SK-N-MC (cell line): Measurements from ENCODE around the gene DACT2.

Source experiments
- DNase-seq: peaks from one replicate; pipeline ENCODE4 v3.0.0-alpha.2; 2011; ENCODE audit warnings: low read depth, low spot score
- H3K27ac ChIP-seq: fragments of 200-600 bp; sonication (generic); 2 replicates; pipeline ENCODE4 v1.5.1; 2016; ENCODE audit warnings: mixed run types
- H3K36me3 ChIP-seq: fragments of 200-600 bp; sonication (generic); 2 replicates; pipeline ENCODE4 v1.6.1; 2017; ENCODE audit warnings: antibody characterized with exemption, low read length, mixed read lengths; ENCODE audit not compliant: insufficient read depth
- H3K4me3 ChIP-seq: fragments of 200-600 bp; sonication (generic); 2 replicates; pipeline ENCODE4 v1.5.1; 2016
- H3K9ac ChIP-seq: fragments of 200-600 bp; sonication (generic); 2 replicates; pipeline ENCODE4 v1.8.0; 2017; ENCODE audit warnings: mixed run types, mixed read lengths; ENCODE audit not compliant: insufficient read length
- H3K9me3 ChIP-seq: fragments of 200-600 bp; sonication (generic); 2 replicates; pipeline ENCODE4 v1.6.1; 2017; ENCODE audit warnings: low read depth, mild to moderate bottlenecking, antibody characterized with exemption, low read length, moderate library complexity, mixed read lengths
- EZH2 ChIP-seq: fragments of 200-600 bp; sonication (generic); IDR thresholded peaks from one replicate; pipeline ENCODE4 v1.6.1; 2017; ENCODE audit warnings: antibody characterized with exemption
- FOXP2 ChIP-seq: optimal IDR thresholded peaks from 2 replicates; pipeline ENCODE3; 2011; ENCODE audit warnings: mild to moderate bottlenecking, moderate library complexity; ENCODE audit not compliant: insufficient read depth; ENCODE audit errors: extremely low read length, control extremely low read depth
- POLR2AphosphoS5 ChIP-seq: IDR thresholded peaks from 2 replicates; pipeline ENCODE4 v1.6.1; 2012; ENCODE audit warnings: mild to moderate bottlenecking, low read depth, low read length, borderline replicate concordance

The DACT2 gene, protein sequence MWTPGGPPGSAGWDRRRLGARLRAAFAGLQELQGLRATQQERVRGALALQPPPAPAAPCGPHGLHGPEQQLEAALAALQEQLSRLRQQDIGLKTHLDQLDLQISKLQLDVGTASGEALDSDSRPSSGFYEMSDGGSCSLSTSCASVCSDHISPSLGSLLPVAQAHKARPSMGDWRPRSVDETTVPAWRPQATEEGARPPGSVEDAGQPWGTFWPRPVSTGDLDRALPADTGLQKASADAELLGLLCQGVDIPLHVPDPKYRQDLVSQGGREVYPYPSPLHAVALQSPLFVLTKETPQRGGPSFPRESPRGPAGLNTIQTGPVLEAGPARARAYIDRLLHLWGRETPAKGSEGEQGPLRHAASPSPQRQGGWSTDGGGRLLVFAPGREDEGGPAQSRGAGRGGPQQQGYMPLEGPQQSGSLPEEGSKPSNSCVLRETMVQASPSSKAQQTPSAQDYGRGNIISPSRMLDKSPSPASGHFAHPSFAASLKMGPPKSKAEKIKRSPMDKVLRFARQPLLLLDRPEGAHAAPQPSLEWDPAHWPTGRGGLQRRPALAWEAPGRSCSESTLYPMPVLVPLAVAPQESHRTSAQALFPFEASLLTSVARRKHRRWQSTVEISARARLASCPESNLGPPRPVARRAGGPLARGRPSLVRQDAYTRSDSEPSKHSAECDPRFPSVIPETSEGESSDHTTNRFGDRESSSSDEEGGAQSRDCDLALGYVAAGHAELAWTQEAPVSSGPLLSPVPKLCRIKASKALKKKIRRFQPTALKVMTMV

DNA sequence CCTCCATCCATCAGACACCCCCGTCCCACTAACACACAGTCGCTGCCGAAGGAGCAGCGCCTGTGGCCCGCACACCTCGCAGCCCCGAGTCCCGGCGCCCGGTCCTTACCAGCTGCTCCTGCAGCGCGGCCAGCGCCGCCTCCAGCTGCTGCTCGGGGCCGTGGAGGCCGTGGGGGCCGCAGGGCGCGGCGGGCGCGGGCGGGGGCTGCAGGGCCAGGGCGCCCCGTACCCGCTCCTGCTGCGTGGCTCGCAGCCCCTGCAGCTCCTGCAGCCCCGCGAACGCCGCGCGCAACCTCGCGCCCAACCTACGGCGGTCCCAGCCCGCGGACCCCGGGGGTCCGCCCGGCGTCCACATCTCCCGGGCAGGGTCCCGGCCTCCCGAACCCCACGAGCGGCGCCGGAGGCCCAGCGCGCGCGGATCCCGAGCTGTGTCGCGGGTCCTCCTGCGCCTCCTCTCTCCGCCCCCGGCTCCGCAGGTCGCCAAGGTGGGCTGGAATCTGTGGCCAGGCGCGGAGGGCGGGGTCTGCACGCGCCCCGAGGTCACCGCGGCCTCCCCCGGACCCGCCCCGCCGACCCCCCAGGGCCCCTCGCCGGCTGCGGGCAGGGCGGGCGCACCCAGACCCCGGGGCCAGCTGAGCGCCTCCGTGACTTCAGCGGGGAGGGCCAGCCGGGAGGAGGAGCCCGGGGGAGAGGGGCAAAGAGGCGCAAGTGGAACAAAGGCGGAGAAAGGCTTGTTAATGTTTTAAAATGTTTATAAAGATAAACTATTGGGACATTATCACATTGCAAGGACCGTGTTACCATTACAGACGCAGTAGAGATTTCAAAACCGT lies at the start of gene DACT2:
TSS of gene DACT2 (minus strand) at position 499 of the 833 bp plus-strand sequence. CDS start at position 355, 144 bp downstream.
- H3K36me3 ChIP-seq: no peaks in the 10 kb centered on the region
- H3K9me3 ChIP-seq: no peaks in the 10 kb centered on the region
- no peak within 1 kb of the TSS for H3K4me3 ChIP-seq
- no peak within 1 kb of the TSS for H3K9ac ChIP-seq
- DNase-seq: no peak
- TF ChIP-seq FOXP2: no peak
- no peak for TF ChIP-seq EZH2
- TF ChIP-seq POLR2AphosphoS5: no peak
- H3K27ac ChIP-seq: no peak within 1 kb of the TSS

DNA sequence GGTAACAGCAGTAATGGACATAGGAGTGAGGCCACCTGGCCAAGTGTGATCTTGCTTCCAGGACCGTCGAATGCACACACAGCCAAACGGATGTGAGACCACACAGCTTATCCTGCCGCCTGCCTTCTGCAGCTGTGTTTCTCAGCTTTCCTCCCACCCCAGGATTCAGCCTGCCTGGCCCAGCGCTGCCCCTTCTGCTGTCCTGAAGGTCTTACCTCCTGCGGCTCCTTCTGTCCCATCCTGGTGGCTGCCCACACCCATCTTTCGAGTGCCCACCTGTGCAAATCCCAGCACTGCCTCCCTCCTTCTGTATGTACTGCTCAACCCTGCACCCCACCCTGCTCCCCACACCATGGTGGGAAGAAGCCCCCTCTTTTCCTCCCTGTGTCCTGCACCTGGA lies 49.4 kb upstream of the DACT2 start:
- TF ChIP-seq FOXP2: no peak
- no peak for TF ChIP-seq EZH2
- no peak for TF ChIP-seq POLR2AphosphoS5
- DNase-seq: no peak
- Histone ChIP-seq H3K9me3 (no peaks in the 10 kb centered on the region), H3K27ac (no peak overlapping the region), H3K9ac (no peak overlapping the region), H3K4me3 (no peak overlapping the region), H3K36me3 (no peaks in the 10 kb centered on the region)

DNA sequence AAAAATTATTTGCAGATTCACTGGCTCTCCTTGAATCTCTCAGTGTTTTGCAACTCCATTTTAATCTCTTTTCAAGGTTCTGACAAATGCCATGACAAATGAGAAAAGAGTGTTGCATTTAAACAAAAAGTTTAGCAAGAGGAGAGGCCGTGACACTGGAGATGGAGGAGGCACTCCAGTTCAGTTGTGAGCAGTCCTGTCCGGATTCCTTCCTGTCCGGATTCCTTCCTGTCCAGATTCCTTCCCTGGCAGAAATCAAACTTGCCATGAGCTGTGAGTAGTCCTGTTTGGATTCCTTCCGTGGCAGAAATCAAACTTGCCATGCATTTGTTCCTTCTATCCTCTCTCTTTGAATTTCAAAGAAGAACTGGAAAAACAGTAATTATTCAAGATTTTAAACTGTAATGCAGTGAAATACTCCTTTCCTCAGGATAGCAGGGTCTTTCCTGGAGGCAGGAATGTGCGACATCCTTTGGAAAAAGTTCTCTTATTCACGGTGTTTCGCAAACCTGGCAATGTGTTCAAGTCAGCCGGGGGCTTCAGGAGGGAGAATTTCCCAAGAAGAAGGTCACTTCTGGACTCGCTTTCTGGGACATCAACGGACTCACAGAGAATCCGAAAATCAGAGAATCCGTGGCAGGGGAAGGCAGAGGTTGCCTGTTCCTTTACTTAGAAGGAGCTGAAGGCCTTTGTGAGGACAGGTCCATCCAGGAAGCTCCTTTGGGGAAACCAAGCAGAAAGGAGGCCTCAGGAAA lies 48.7 kb upstream of the DACT2 start:
- TF ChIP-seq POLR2AphosphoS5 (no peak), EZH2 (no peak)
- H3K9ac ChIP-seq: no peak overlapping the region

DNA sequence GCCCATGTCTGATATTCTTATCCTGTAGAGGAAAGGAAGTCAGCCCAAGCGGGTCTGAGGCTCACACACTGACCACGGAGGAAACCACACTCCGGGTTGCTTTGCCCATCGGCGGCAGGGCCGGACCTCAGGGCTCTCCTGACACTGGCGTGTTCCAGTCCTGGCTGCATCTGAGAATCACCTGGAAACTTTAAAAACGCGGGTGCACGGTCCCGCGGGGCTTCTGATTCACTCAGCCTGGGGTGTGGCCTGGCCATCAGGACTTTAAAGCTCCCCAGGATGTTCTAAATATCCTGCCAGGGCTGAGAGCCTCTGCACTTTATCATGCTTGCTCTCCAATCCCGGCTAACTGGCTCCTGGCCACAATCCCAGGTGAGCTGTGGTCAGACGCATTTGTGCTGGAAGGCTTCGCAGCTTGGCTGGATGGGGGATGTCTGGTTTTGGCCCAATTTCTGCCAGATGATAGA lies 47.7 kb upstream of the DACT2 start:
- no peak for TF ChIP-seq EZH2
- TF ChIP-seq POLR2AphosphoS5: no peak
- TF ChIP-seq FOXP2: no peak
- no peak overlapping the region for H3K27ac ChIP-seq
- no peaks in the 10 kb centered on the region for H3K36me3 ChIP-seq
- no peak overlapping the region for H3K4me3 ChIP-seq
- no peak for DNase-seq
- H3K9ac ChIP-seq: no peak overlapping the region
- no peaks in the 10 kb centered on the region for H3K9me3 ChIP-seq

More for the DNA sequence above, 48.7 kb upstream of the DACT2 start:
- Histone ChIP-seq H3K36me3 (no peaks in the 10 kb centered on the region), H3K27ac (no peak overlapping the region), H3K4me3 (no peak overlapping the region), H3K9me3 (no peaks in the 10 kb centered on the region)
- DNase-seq: no peak

DNA sequence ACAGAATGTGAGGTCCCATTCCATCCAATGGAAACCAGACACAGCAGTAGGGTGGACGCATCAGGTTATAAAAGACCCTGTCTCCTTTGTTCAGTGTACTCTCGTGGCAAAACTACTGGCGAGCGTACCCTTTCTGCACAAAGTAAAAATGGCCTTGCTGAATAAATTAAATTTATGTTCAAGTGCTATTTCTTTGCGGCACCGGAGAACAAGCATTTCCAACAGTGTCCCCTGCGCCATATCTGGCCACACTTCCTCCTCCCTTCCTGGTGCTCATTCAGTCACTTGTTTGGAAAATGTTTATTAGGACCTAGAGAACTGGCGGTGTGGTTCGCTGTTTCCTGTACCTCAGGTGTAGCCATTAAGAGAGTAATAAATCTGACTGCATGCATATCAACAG lies 46.9 kb upstream of the DACT2 start:
- Histone ChIP-seq H3K36me3 (no peaks in the 10 kb centered on the region), H3K9me3 (no peaks in the 10 kb centered on the region), H3K9ac (no peak overlapping the region), H3K27ac (no peak overlapping the region), H3K4me3 (no peak overlapping the region)
- no peak for TF ChIP-seq FOXP2
- no peak for TF ChIP-seq EZH2
- no peak for TF ChIP-seq POLR2AphosphoS5
- DNase-seq: no peak

DNA sequence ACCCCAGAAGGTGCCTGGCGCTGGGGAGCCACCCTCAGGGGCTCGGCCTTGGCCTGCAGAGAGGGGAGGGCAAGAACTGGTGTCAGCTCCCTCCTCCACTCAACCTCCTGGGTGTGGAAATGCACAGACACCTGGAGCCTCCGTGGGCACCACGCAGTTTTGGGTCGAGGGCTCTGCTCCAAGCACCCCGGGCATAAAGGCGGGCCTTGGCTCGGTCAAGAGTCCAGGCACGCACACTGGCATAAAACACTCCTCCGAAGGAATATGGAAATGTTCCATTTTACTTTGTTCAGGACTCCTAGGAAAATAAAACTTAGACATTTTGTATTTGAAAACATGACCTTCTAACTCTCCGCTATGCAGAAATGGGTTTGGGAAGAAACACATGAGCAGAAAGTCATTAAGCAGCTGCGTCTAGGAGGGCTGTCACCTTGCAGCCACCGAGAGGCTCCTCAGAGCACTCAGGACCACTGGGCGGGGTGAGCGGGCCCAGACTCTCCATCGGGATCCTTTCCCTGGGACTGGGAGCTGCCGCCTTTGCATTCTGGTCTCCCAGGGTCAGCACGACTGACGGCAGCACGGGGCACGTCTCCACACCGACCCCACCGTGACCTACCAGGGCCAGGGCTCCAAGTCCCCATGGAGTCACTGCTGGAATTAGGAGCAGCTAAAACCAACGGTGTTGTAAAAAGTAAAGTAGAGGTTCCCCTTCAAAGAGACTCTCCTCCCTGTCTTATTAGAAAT lies 46.0 kb upstream of the DACT2 start:
- Histone ChIP-seq H3K9me3 (no peaks in the 10 kb centered on the region; the same call in 1 of the 2 replicates), H3K36me3 (no peaks in the 10 kb centered on the region), H3K27ac (no peak overlapping the region), H3K9ac (no peak overlapping the region), H3K4me3 (no peak overlapping the region)
- no peak for TF ChIP-seq POLR2AphosphoS5
- no peak for TF ChIP-seq EZH2
- TF ChIP-seq FOXP2: no peak
- no peak for DNase-seq

DNA sequence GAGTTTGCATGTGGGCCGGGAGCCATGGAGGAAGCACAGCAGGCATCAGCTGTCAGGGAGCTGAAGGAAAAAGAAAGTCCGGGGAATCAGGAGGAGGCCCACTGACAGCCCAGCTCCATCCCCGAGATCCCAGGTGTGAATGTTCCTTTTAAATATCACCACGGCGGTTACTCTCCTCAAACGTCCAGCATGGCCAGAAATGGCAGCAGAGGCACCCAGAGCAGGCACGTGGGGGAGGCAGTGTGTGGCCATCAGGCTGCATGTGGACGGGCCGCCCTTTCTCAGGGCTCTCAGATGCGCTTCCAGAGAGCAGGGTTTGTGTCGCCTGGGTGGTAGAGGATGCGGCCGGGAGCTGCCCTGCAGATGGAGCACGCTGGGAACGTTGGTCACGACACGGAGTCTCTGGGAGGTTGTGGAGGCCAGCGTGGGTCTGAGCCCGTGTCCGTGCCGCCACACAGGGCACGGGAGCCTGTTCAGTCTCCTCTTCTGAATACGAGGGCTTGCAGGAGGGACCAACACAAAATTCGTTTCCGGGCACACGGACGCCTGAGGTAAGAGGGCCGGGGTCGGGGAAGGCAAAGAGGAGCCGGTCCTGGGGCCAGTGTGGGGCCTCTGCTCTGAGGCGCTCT lies 45.3 kb upstream of the DACT2 start:
- Histone ChIP-seq H3K27ac (no peak overlapping the region), H3K36me3 (no peaks in the 10 kb centered on the region), H3K9ac (no peak overlapping the region), H3K9me3 (no peaks in the 10 kb centered on the region; the same call in 1 of the 2 replicates), H3K4me3 (no peak overlapping the region)
- TF ChIP-seq POLR2AphosphoS5 (no peak), FOXP2 (no peak), EZH2 (no peak)
- no peak for DNase-seq
